Islet of Langerhans (tissue), 1 donor: ENCODE measurements around the gene AFF1.
"Not testable (repeated sequence)": the region's sequence is repeated elsewhere in the genome, so short reads cannot be mapped to it uniquely, and the experiment has no call there.

Experiments
- FAIRE-seq: peaks from one replicate; lab custom pipeline; 2011; peaks lifted over from hg19 to GRCh38; lab: Jason Lieb, UNC

The AFF1 gene

GRCh38 chr4:86985852-86986251 lies 51.0 kb downstream of the AFF1 start:
- FAIRE-seq, result not testable (repeated sequence)

DNA sequence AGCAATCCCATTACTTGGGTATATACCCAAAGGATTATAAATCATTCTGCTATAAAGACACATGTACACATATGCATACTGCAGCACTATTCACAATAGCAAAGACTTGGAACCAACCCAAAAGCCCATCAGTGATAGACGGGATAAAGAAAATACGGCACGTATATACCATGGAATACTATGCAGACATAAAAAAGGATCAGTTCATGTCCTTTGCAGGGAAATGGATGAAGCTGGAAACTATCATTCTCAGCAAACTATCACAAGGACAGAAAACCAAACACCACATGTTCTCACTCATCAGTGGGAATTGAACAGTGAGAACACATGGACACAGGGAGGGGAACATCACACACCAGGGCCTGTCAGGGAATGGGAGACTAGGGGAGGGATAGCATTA lies 54.8 kb downstream of the AFF1 start:
- not testable (repeated sequence) for FAIRE-seq

GRCh38 chr4:86990510-86990909 lies 55.7 kb downstream of the AFF1 start:
- FAIRE-seq, result no peak

- FAIRE-seq, result no peak
Measured at GRCh38 chr4:86991994-86992393, 57.2 kb downstream of the AFF1 start.

GRCh38 chr4:86993909-86994681 lies 59.3 kb downstream of the AFF1 start:
- no peak for FAIRE-seq

GRCh38 chr4:86994686-86995085 lies 59.9 kb downstream of the AFF1 start:
- FAIRE-seq, result no peak

DNA sequence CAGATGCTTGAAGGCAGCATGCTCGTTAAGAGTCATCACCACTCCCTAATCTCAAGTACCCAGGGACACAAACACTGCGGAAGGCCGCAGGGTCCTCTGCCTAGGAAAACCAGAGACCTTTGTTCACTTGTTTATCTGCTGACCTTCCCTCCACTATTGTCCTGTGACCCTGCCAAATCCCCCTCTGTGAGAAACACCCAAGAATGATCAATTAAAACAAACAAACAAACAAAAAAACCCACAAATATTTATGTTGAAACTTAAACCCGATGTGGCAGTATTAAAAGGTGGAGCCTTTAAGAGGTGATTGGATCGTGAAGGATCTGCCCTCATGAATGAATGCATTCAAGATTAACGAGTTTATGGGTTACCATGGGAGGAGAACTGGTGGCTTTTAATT lies 61.7 kb downstream of the AFF1 start:
- not testable (repeated sequence) for FAIRE-seq

DNA sequence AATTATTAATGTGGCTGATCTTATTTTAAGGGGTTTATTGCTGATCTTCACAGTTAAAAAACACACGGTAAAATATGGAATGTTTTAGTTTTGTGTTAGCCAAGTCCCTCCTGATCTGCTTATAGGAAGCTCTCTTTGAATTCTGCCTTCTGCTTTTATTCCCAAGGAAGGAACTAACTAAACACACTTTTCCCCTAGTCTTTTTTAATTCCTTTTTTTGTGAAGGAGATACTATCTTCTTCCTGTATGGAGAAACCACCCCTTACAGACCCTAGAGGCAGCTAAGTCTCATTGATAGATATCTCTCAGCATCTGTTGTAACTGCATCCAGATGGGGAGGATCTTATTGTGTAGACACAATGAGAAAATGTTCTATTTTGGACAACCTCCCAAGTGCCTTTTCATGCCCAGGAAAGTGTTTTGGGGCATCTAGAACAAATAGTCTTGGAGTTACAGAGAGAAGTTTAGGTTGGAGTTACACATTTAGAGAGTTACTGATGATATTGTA lies 64.4 kb downstream of the AFF1 start:
- no peak for FAIRE-seq

- no peak for FAIRE-seq
Measured at GRCh38 chr4:87002682-87003043, 67.9 kb downstream of the AFF1 start.

GRCh38 chr4:87003266-87003665 lies 68.5 kb downstream of the AFF1 start:
- FAIRE-seq, result no peak

GRCh38 chr4:87005369-87005689 lies 70.5 kb downstream of the AFF1 start:
- no peak for FAIRE-seq

- FAIRE-seq, result no peak
Measured at GRCh38 chr4:87005690-87006425, 71.0 kb downstream of the AFF1 start.

DNA sequence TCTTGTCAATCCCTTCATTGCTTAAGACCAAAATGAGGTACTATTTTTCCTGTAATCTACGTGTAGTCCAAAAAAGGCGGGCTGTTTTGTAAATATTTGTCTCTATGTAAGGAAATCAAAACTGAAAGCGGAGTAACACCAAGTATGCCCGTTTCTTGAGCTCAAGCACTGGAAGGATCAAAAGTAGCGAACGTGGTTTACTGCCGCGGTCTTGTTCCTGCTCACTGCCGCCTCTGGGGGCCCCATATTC lies 71.5 kb downstream of the AFF1 start:
- no peak for FAIRE-seq

DNA sequence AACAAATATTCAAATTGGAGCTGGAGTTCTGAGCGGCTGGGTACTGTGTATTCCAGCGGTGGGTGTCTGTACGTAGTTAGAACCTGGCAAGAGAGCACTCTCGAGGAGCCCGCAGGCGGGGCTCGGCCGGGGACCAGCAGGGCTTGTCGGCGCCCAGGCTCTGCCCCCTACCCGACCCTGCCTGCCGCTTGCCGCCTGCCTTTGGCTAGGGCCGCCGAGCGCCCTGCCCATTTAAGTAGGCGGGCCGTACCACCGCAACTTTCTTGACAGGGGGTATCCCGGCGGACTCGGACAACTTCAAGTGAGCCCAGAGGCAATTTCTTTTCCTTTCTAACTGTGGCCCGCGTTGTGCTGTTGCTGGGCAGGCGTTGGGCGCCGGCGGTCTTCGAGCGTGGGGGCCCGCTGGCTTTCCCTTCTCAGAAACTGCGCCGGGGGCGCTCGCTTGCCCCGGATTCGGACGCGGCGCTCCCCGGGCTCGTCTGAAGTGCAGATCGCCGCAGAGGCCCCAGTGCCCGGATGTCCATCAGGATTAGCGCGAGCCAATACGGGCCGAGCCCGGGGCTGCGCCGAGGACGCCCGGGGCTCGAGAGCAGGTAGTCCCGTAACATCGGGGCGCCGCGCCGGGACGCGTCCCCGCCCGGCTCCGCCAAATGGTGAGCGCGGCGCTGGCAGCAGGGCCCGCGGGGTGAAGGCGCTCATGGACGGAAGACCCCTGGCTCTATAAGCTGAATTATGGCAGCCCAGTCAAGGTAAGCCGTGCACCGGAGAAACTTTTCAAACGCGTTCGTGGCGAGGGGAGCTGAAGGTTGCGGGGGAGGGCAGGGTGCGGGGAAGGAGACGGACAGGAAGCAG lies 72.1 kb downstream of the AFF1 start:
- no peak for FAIRE-seq

DNA sequence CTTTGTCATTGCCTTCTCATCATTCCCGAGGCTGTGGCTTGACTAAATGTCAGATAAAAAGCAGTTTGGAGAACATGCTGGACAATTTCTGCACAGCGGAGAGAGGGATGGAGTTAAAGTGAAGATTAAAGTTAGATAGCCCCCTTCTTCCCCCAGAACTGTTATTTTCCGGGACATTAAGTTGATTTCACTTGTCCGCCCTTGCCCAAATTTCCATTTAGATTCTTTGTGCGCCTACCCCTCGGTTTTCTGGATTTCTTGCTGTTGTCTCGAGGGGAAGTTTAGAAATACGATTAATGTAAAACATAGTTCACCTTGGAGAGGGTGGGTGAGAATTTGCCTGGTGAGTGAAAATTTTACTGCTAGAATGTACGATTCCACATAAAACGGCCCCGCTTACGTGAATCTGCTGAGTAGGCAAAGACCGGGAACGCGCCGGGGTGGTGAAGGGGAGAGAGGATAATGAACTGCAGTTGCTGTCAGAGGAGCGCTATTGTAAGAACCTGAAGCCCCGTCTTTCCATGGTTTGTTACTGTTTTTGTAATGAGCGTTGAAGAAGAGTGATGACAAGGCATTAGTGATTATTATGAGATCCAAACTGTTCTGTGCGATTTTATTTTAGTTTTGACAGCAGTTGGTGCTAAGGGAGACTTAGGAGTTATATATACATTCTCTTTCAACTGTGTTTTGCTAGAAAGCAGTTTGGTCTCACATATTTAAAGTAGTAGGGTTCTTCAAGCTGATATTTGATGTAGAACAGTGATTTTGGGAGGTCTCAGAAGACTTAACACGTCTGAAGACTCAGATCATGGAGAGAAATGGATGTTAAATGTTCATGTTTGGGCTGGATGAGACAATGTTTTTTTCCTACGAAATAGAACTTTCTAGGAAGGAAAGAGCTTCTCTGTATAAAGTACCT lies 73.0 kb downstream of the AFF1 start:
- FAIRE-seq, result no peak

GRCh38 chr4:87009095-87009648 lies 74.4 kb downstream of the AFF1 start:
- FAIRE-seq, result no peak

DNA sequence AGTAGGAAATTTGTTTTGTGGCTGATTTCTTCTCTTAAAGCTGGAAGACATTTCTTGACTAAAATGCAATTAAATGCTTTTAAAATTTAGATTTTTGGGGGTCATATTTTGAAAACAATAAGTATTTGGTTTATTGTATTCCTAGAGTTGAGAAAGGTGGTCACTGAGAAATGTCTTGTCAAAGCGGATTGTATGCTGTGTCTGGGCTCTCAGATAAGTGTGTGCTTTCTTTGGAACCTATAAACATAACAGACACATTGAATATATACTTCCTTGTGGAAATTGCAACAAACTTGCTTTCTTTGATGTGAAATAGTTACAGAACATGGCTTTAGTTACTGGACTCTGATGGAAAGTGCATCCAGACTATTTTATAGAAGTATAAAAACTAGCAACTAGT lies 75.4 kb downstream of the AFF1 start:
- FAIRE-seq, result no peak

- FAIRE-seq, result peak; percentile 43
Measured at GRCh38 chr4:87011340-87012034, 76.7 kb downstream of the AFF1 start.

DNA sequence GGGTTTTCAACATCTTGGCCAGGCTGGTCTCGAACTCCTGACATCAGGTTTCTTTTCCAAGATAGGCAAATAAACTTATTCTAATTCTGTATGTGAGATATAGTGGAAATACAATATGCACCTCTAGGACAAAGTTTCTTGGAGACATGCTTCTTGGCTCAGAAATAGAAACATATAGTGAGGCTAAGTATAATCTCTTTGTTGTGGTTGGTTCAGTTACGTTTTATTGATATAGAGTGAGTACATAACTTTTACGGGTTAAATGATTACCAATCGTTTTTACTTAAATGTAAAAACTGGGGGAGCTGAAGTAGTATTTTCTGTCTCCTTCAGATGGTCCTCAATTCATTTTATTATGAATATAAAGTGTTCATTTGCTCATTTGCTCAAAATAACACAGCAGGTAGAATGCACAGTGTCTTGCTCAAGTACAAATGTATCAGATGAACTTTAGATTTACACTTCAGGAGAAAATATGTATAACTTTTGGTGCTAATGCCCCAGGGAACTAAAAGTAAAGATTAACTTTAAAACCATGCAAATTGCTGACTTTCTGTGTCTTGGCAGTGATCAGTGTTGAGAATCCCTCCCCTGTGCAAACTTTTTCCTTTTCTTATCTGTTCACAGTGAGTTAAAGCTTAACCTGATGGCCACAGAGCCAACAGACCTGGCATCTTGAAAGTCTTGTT lies 77.6 kb downstream of the AFF1 start:
- no peak for FAIRE-seq

DNA sequence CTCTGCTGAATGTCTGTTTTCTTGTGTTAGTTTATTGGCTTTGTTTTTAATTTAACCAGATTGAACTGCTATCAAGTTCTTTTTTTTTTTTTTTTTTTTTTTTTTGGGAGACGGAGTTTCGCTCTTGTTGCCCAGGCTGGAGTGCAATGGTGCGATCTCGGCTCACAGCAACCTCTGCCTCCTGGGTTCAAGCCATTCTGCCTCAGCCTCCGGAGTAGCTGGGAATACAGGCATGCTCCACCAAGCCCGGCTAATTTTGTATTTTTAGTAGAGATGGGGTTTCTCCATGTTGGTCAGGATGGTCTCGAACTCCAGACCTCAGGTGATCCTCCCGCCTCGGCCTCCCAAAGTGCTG lies 78.1 kb downstream of the AFF1 start:
- not testable (repeated sequence) for FAIRE-seq
